Measurements from ENCODE around the gene DUSP2.

- no peak for TF ChIP-seq CTCF (IDR thresholded peaks at IDR 0.05)
- TF ChIP-seq POLR2AphosphoS5 (IDR thresholded peaks at IDR 0.05), result no peak
These were observed 50.1 kb downstream of the DUSP2 start for GRCh38 chr2:96095116-96095636.
